HepG2 (cell line): Measurements from ENCODE around the gene MYADML2. TPM values are rescaled to one million over a fixed set of nuclear protein-coding genes. Genes with fewer than 3 reads are reported as not detected.
A peak's percentile ranks its signal among the peaks of the same experiment; 100 is the strongest.

ENCODE experiments used
- ATAC-seq: fragments of 200-7000 bp; cut with Tn5 transposase; 3 replicates; pipeline ENCODE4 v1.9.1; 2020; ENCODE audit warnings: mild to moderate bottlenecking, moderate library complexity
- BruUV-seq: library from RNA; stranded (reverse); fragments of 400-500 nt; replicated peaks from 2 replicates; lab custom pipeline; 2021; lab: Mats Ljungman, UMichigan
- CTCF ChIA-PET: fragments of 300-600 bp; formaldehyde crosslinking; extraction: SDS; loops from one replicate; lab custom pipeline; 2021; ENCODE audit warnings: low total read pairs, inconsistent platforms, low intra/inter-chr PET ratio; lab: Yijun Ruan, JAX
- POLR2A ChIA-PET: fragments of 350-600 bp; sonication (Branson Sonifier 250); formaldehyde crosslinking; loops from one replicate; lab custom pipeline; 2020; ENCODE audit warnings: antibody characterized with exemption, inconsistent platforms; lab: Yijun Ruan, JAX
- DNase-seq: peaks from one replicate; pipeline ENCODE4 v3.0.0-alpha.2; 2015; ENCODE audit warnings: low spot score
- FAIRE-seq: peaks from 3 replicates; lab custom pipeline; 2011; peaks lifted over from hg19 to GRCh38; lab: Jason Lieb, UNC
- H2AFZ ChIP-seq: one replicate; pipeline ENCODE4 v1.6.1; 2011; ENCODE audit warnings: low read length, inconsistent platforms
- H3K27ac ChIP-seq: fragments of 300-600 bp; 3 replicates; pipeline ENCODE4 v1.8.0; 2011; ENCODE audit warnings: mixed run types, mild to moderate bottlenecking, mixed read lengths, low read length, inconsistent platforms; ENCODE audit not compliant: insufficient read depth; ENCODE audit errors: extremely low read length
- H3K27me3 ChIP-seq, 2 experiments: fragments of 200-600 bp in 1 of 2; 2 replicates in 1 of 2; 3 replicates in 1 of 2; pipeline versions ENCODE4 v1.6.0 to v1.8.0; 2011; ENCODE audit warnings: low read length in 2 of 2, mild to moderate bottlenecking in 2 of 2, moderate library complexity in 2 of 2, inconsistent platforms in 1 of 2; ENCODE audit not compliant: insufficient read depth in 2 of 2, control insufficient read depth in 1 of 2
- H3K36me3 ChIP-seq, 2 experiments: fragments of 200-600 bp in 1 of 2; replicated peaks in 1 of 2; 2 replicates in 1 of 2; 3 replicates in 1 of 2; pipeline versions ENCODE4 v1.5.1 to v1.8.0; 2011; ENCODE audit warnings: low read length in 2 of 2, inconsistent platforms in 1 of 2; ENCODE audit not compliant: insufficient read depth in 2 of 2, control insufficient read depth in 1 of 2
- H3K4me1 ChIP-seq: 2 replicates; pipeline ENCODE4 v1.5.1; 2012; ENCODE audit warnings: low read length, inconsistent platforms; ENCODE audit not compliant: insufficient read depth
- H3K4me2 ChIP-seq: 2 replicates; pipeline ENCODE4 v1.6.0; 2011; ENCODE audit warnings: low read depth, low read length, inconsistent platforms
- H3K4me3 ChIP-seq, 3 experiments: fragments of 200-600 bp in 1 of 3; sonication (generic), shearing (Covaris generic) in 1 of 3; replicated peaks in 1 of 3; 2 replicates each; pipeline ENCODE4 v1.5.1; 2011 to 2016; ENCODE audit warnings: low read length in 3 of 3, inconsistent platforms in 2 of 3, low read depth in 2 of 3, mild to moderate bottlenecking in 2 of 3, control low read depth in 1 of 3, mixed read lengths in 1 of 3; ENCODE audit not compliant: insufficient read depth in 1 of 3
- H3K79me2 ChIP-seq: one replicate; pipeline ENCODE4 v1.6.1; 2011; ENCODE audit warnings: low read length, inconsistent platforms; ENCODE audit not compliant: insufficient read depth
- H3K9ac ChIP-seq: 2 replicates; pipeline ENCODE4 v1.6.0; 2011; ENCODE audit warnings: mild to moderate bottlenecking, low read depth, low read length, inconsistent platforms; ENCODE audit not compliant: insufficient read depth
- H3K9me3 ChIP-seq: 2 replicates; pipeline ENCODE4 v1.5.1; 2012; ENCODE audit warnings: mild to moderate bottlenecking, low read length
- H4K20me1 ChIP-seq: 2 replicates; pipeline ENCODE4 v1.6.0; 2011; ENCODE audit warnings: inconsistent platforms, mild to moderate bottlenecking, low read length, moderate library complexity; ENCODE audit not compliant: insufficient read depth
- AKAP8 ChIP-seq: sonication (generic); formaldehyde crosslinking; IDR thresholded peaks from 2 replicates; pipeline ENCODE4 v1.5.1; 2020; ENCODE audit warnings: mild to moderate bottlenecking, missing genetic modification reagents
- NR2F2 ChIP-seq: IDR thresholded peaks from 2 replicates; pipeline ENCODE4 v1.6.1; 2012; ENCODE audit warnings: low read depth, inconsistent platforms, borderline replicate concordance
- RFXAP ChIP-seq: sonication (generic); formaldehyde crosslinking; IDR thresholded peaks from 2 replicates; pipeline ENCODE4 v1.4.0; 2020; ENCODE audit warnings: missing genetic modification reagents, borderline replicate concordance
- ZNF205 ChIP-seq: IDR thresholded peaks from 2 replicates; pipeline ENCODE4 v1.6.1; 2018; ENCODE audit warnings: missing biosample characterization, missing genetic modification reagents
- ZNF253 ChIP-seq: sonication (generic); formaldehyde crosslinking; IDR thresholded peaks from 2 replicates; pipeline ENCODE4 v1.8.0; 2022; ENCODE audit warnings: mild to moderate bottlenecking, missing genetic modification reagents, borderline replicate concordance
- ZNF383 ChIP-seq: sonication (generic); formaldehyde crosslinking; IDR thresholded peaks from 2 replicates; pipeline ENCODE4 v1.4.0; 2020; ENCODE audit warnings: missing genetic modification reagents, mild to moderate bottlenecking, borderline replicate concordance
- WGBS: methylation state at CpG from one replicate; pipeline ENCODE4 v1.1.6; 2017; ENCODE audit warnings: low lambda C conversion rate; 5-methylcytosine and 5-hydroxymethylcytosine counted together
- in situ Hi-C: cut with HindIII; loops from 2 replicates; pipeline ENCODE4 v1.10.0; 2017; ENCODE audit warnings: low pct_unique_long_range_greater_than_20kb; ENCODE audit not compliant: extremely low pct_ligation_motif_present
- intact Hi-C: fragments of 100-400 bp; cut with micrococcal nuclease; formaldehyde crosslinking; loops from one replicate; pipeline ENCODE4 v1.10.0; 2022; ENCODE audit not compliant: unreplicated experiment
- polyA plus RNA-seq, 8 experiments: library from polyadenylated mRNA; depleted of rRNA in 3 of 8; stranded (reverse) in 7 of 8; unstranded in 1 of 8; fragments of >200 nt; fragmentation: Illumina TruSeq in 4 of 8; extraction: Trizol in 4 of 8; gene quantifications; 2 replicates each; pipeline versions ENCODE4 v1.2.1 to v1.2.3, GENCODE V29; 2011 to 2016; ENCODE audit warnings: low read depth in 4 of 8, missing spikeins in 1 of 8, mixed read lengths in 1 of 8; ENCODE audit not compliant: insufficient read depth in 1 of 8
- total RNA-seq, 5 experiments: library from RNA; depleted of rRNA; stranded (reverse); fragments of >200 nt; fragmentation: Illumina TruSeq; extraction: Trizol; gene quantifications; 2 replicates each; pipeline ENCODE4 v1.2.3, GENCODE V29; 2016; ENCODE audit warnings: low read depth in 1 of 5
- TF ChIP-seq, protein P1 (sequence below): sonication (generic); formaldehyde crosslinking; IDR thresholded peaks from 2 replicates; pipeline ENCODE4 v1.5.1; 2020; ENCODE audit warnings: mild to moderate bottlenecking, missing genetic modification reagents
- TF ChIP-seq, protein P2 (sequence below): sonication (generic); formaldehyde crosslinking; IDR thresholded peaks from 2 replicates; pipeline ENCODE4 v1.8.1; 2023; ENCODE audit warnings: mild to moderate bottlenecking, missing genetic modification reagents, borderline replicate concordance
- TF ChIP-seq, protein P3 (sequence below): sonication (generic); formaldehyde crosslinking; IDR thresholded peaks from 2 replicates; pipeline ENCODE4 v1.5.1; 2020; ENCODE audit warnings: mild to moderate bottlenecking, missing genetic modification reagents, moderate library complexity
- TF ChIP-seq, protein P4 (sequence below): sonication (generic); formaldehyde crosslinking; IDR thresholded peaks from 2 replicates; pipeline ENCODE4 v1.4.0; 2020; ENCODE audit warnings: missing genetic modification reagents, borderline replicate concordance
- TF ChIP-seq, protein P5 (sequence below): sonication (generic); formaldehyde crosslinking; IDR thresholded peaks from 2 replicates; pipeline ENCODE4 v1.5.0; 2020; ENCODE audit warnings: missing genetic modification reagents

MYADML2 gene
- total and polyA plus RNA-seq, 2 of the 13 experiments (the other 11 are each of a cell fraction or from before 2014, with no cell fraction given), result not detected

DNA sequence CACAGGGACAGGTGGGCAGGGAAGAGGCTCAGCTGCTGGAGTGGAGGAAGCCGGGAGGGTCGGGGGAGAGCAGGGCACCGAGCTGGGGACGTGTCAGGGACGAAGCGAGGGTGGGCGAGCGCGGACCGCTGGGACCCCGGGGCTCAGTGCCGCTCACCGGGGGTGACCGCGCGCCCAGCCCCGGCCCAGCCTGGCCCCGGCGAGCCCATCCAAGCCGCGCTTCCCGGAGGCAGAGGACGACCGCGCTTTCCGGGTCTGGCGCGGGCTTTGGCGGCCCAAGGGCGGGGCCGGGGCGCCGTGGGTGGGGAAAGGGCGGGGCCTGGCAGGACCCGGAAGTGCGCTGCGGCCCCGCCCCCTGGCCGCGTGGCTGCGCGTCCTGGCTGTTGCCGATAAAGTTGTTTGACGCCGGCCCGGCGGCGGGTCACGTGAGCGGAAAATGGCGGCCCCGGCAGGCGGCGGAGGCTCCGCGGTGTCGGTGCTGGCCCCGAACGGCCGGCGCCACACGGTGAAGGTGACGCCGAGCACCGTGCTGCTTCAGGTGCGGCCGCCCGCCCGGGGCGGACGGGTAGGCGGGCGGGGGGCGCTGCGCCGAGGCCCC lies 30.3 kb upstream of the MYADML2 start, which contains the start of gene ASPSCR1:
Gene ASPSCR1 (plus strand): TSS at position 419 of the 598 bp plus-strand sequence. CDS start 18 bp downstream, at position 437.
- BruUV-seq, result no TSS peak
- 3% methylated on average over 36 of the region's 76 CpGs for WGBS
- in situ Hi-C loops, result no loop called here
- TF ChIP-seq ZNF383 (CRISPR knock-in tag), result no peak
- TF ChIP-seq, protein P1, sequence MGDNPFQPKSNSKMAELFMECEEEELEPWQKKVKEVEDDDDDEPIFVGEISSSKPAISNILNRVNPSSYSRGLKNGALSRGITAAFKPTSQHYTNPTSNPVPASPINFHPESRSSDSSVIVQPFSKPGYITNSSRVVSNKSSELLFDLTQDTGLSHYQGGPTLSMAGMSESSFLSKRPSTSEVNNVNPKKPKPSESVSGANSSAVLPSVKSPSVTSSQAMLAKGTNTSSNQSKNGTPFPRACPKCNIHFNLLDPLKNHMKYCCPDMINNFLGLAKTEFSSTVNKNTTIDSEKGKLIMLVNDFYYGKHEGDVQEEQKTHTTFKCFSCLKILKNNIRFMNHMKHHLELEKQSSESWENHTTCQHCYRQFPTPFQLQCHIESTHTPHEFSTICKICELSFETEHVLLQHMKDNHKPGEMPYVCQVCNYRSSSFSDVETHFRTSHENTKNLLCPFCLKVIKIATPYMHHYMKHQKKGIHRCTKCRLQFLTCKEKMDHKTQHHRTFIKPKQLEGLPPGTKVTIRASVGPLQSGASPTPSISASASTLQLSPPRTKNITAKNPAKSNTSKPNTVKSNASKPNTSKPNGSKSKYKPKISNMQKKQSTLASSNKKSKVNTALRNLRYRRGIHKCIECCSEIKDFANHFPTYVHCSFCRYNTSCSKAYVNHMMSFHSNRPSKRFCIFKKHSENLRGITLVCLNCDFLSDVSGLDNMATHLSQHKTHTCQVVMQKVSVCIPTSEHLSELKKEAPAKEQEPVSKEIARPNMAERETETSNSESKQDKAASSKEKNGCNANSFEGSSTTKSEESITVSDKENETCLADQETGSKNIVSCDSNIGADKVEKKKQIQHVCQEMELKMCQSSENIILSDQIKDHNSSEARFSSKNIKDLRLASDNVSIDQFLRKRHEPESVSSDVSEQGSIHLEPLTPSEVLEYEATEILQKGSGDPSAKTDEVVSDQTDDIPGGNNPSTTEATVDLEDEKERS (CRISPR knock-in tag), result no peak
- peak; percentile 80 for TF ChIP-seq RFXAP
- TF ChIP-seq AKAP8 (CRISPR knock-in tag), result peak; percentile 78; the same call in 1 of the 2 replicates
- TF ChIP-seq, protein P2, sequence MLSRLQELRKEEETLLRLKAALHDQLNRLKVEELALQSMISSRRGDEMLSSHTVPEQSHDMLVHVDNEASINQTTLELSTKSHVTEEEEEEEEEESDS (CRISPR knock-in tag), result peak; percentile 93; the same call in 1 of the 2 replicates
- TF ChIP-seq ZNF253, result no peak
- TF ChIP-seq, protein P3, sequence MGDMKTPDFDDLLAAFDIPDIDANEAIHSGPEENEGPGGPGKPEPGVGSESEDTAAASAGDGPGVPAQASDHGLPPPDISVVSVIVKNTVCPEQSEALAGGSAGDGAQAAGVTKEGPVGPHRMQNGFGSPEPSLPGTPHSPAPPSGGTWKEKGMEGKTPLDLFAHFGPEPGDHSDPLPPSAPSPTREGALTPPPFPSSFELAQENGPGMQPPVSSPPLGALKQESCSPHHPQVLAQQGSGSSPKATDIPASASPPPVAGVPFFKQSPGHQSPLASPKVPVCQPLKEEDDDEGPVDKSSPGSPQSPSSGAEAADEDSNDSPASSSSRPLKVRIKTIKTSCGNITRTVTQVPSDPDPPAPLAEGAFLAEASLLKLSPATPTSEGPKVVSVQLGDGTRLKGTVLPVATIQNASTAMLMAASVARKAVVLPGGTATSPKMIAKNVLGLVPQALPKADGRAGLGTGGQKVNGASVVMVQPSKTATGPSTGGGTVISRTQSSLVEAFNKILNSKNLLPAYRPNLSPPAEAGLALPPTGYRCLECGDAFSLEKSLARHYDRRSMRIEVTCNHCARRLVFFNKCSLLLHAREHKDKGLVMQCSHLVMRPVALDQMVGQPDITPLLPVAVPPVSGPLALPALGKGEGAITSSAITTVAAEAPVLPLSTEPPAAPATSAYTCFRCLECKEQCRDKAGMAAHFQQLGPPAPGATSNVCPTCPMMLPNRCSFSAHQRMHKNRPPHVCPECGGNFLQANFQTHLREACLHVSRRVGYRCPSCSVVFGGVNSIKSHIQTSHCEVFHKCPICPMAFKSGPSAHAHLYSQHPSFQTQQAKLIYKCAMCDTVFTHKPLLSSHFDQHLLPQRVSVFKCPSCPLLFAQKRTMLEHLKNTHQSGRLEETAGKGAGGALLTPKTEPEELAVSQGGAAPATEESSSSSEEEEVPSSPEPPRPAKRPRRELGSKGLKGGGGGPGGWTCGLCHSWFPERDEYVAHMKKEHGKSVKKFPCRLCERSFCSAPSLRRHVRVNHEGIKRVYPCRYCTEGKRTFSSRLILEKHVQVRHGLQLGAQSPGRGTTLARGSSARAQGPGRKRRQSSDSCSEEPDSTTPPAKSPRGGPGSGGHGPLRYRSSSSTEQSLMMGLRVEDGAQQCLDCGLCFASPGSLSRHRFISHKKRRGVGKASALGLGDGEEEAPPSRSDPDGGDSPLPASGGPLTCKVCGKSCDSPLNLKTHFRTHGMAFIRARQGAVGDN (CRISPR knock-in tag), result peak; percentile 12
- TF ChIP-seq, protein P4, sequence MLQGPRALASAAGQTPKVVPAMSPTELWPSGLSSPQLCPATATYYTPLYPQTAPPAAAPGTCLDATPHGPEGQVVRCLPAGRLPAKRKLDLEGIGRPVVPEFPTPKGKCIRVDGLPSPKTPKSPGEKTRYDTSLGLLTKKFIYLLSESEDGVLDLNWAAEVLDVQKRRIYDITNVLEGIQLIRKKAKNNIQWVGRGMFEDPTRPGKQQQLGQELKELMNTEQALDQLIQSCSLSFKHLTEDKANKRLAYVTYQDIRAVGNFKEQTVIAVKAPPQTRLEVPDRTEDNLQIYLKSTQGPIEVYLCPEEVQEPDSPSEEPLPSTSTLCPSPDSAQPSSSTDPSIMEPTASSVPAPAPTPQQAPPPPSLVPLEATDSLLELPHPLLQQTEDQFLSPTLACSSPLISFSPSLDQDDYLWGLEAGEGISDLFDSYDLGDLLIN (CRISPR knock-in tag), result no peak
- TF ChIP-seq, protein P5, sequence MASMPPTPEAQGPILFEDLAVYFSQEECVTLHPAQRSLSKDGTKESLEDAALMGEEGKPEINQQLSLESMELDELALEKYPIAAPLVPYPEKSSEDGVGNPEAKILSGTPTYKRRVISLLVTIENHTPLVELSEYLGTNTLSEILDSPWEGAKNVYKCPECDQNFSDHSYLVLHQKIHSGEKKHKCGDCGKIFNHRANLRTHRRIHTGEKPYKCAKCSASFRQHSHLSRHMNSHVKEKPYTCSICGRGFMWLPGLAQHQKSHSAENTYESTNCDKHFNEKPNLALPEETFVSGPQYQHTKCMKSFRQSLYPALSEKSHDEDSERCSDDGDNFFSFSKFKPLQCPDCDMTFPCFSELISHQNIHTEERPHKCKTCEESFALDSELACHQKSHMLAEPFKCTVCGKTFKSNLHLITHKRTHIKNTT (CRISPR knock-in tag), result peak; percentile 6; the same call in 1 of the 2 replicates
- peak; percentile 74; the same call in 1 of the 2 replicates for TF ChIP-seq ZNF205 (CRISPR knock-in tag)
- no peak for TF ChIP-seq NR2F2

More for the DNA sequence above, 30.3 kb upstream of the MYADML2 start, which contains the start of gene ASPSCR1:
- Histone ChIP-seq H3K36me3 (peaks cover 1 to 13% of the 10 kb centered on the region in 2 experiments; a peak in 4 of 5 replicates), H2AFZ (no peak within 1 kb of the TSS), H3K4me1 (peaks cover 55% of the 10 kb centered on the region), H3K4me2 (peak within 1 kb of the TSS; percentile 97), H3K79me2 (peaks cover 26% of the 10 kb centered on the region), H4K20me1 (no peaks in the 10 kb centered on the region), H3K4me3 (peak within 1 kb of the TSS; percentile 86 to 92 (median 87)), H3K9me3 (peaks cover 13% of the 10 kb centered on the region), H3K27me3 (no peaks in the 10 kb centered on the region), H3K9ac (peak within 1 kb of the TSS; percentile 95), H3K27ac (peak within 1 kb of the TSS; percentile 85)
- intact Hi-C loops, result loop anchor here (1.0 to 10.0 kb wide), 2 partner anchors 15 to 117 kb away; partner anchors contain the start of gene FASN
- DNase-seq (peak; percentile 80), ATAC-seq (peak; percentile 85), FAIRE-seq (no peak)
- CTCF ChIA-PET, result interaction anchor here (1.7 to 5.6 kb wide), 2 partner anchors 17 to 42 kb away, joined by 3 to 25 read pairs; partner anchors contain the start of gene NOTUM
- POLR2A ChIA-PET, result interaction anchor here (0.9 to 14.1 kb wide), 11 partner anchors 10 to 250 kb away, joined by 3 to 382 read pairs (median 4); partner anchors contain the start of genes CENPX, LRRC45 and NOTUM
